Adrenal gland (tissue), 5 donors: ENCODE data around the gene SHISA8.

Experiments used
- POLR2A ChIP-seq, 2 donors: fragments of 450-650 bp; IDR thresholded peaks; one replicate each; pipeline ENCODE4 v1.6.1; 2017; ENCODE audit warnings: antibody characterized with exemption in 2 of 2, mild to moderate bottlenecking in 2 of 2, moderate library complexity in 1 of 2
- TF ChIP-seq, protein P1 (sequence below), 6 experiments: fragments of 450-650 bp in 4 of 6; fragments of 200-600 bp in 2 of 6; sonication (generic) in 1 of 6; IDR thresholded peaks; 1 replicate in 5 of 6; 2 replicates in 1 of 6; pipeline versions ENCODE4 v1.5.1 to v1.8.0; 2016 to 2021; ENCODE audit warnings: antibody characterized with exemption in 6 of 6, mild to moderate bottlenecking in 2 of 6, moderate library complexity in 1 of 6
- donor health status: DM: no; HTN: no; CAD: no.

DNA sequence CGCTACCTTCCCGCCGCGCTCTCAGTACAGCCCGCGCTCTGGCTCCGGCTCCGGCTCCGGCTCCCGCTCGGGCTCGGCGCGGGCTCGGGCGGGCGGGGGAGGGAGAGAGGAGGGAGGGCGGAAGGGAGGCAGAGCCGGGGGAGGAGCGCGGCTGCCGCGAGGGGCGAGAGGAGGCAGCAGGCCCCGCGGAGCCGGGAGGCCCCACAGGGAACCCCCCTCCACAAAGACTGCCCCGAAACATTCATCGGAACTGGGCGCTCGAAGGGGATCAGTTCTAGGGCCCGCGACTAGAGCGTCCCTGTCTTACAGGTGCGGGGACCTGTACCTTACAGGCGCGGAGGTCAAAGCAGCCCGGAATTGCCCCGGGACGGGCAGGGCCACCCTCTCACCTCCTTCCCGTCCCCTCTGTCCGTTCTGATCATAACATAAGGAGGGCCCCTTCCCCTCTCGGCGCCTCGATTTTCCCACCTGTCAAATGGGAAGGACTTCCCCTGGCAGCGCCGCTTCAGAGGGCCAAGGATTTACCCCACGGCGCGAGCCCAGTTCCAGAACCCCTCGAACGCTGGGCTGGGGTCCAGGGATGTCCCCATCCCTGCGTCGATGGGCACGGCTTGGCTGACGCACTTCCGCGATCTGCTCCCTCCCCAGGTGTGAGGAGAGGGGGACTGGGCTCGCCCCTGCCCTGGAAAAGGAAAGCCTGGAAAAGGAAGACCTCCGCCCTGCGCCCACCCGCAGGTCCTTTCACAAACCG is at the start of gene SHISA8:
- TF ChIP-seq, protein P1, sequence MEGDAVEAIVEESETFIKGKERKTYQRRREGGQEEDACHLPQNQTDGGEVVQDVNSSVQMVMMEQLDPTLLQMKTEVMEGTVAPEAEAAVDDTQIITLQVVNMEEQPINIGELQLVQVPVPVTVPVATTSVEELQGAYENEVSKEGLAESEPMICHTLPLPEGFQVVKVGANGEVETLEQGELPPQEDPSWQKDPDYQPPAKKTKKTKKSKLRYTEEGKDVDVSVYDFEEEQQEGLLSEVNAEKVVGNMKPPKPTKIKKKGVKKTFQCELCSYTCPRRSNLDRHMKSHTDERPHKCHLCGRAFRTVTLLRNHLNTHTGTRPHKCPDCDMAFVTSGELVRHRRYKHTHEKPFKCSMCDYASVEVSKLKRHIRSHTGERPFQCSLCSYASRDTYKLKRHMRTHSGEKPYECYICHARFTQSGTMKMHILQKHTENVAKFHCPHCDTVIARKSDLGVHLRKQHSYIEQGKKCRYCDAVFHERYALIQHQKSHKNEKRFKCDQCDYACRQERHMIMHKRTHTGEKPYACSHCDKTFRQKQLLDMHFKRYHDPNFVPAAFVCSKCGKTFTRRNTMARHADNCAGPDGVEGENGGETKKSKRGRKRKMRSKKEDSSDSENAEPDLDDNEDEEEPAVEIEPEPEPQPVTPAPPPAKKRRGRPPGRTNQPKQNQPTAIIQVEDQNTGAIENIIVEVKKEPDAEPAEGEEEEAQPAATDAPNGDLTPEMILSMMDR (IDR thresholded peaks at IDR 0.05) = no peak
- TF ChIP-seq POLR2A (IDR thresholded peaks at IDR 0.05) = peak; percentile 29 to 48
